HepG2 (cell line): Measurements from ENCODE around the gene C16orf89. TPM values are rescaled to one million over a fixed set of nuclear protein-coding genes. Genes with fewer than 3 reads are reported as not detected.
"Not testable (repeated sequence)": the region's sequence is repeated elsewhere in the genome, so short reads cannot be mapped to it uniquely, and the experiment has no call there.

Source experiments
- ATAC-seq: fragments of 200-7000 bp; cut with Tn5 transposase; 3 replicates; pipeline ENCODE4 v1.9.1; 2020; ENCODE audit warnings: mild to moderate bottlenecking, moderate library complexity
- BruUV-seq: library from RNA; stranded (reverse); fragments of 400-500 nt; replicated peaks from 2 replicates; lab custom pipeline; 2021; lab: Mats Ljungman, UMichigan
- CTCF ChIA-PET: fragments of 300-600 bp; formaldehyde crosslinking; extraction: SDS; loops from one replicate; lab custom pipeline; 2021; ENCODE audit warnings: low total read pairs, inconsistent platforms, low intra/inter-chr PET ratio; lab: Yijun Ruan, JAX
- POLR2A ChIA-PET: fragments of 350-600 bp; sonication (Branson Sonifier 250); formaldehyde crosslinking; loops from one replicate; lab custom pipeline; 2020; ENCODE audit warnings: antibody characterized with exemption, inconsistent platforms; lab: Yijun Ruan, JAX
- DNase-seq: peaks from one replicate; pipeline ENCODE4 v3.0.0-alpha.2; 2015; ENCODE audit warnings: low spot score
- FAIRE-seq: peaks from 3 replicates; lab custom pipeline; 2011; peaks lifted over from hg19 to GRCh38; lab: Jason Lieb, UNC
- H2AFZ ChIP-seq: one replicate; pipeline ENCODE4 v1.6.1; 2011; ENCODE audit warnings: low read length, inconsistent platforms
- H3K27ac ChIP-seq: fragments of 300-600 bp; 3 replicates; pipeline ENCODE4 v1.8.0; 2011; ENCODE audit warnings: mixed run types, mild to moderate bottlenecking, mixed read lengths, low read length, inconsistent platforms; ENCODE audit not compliant: insufficient read depth; ENCODE audit errors: extremely low read length
- H3K27me3 ChIP-seq, 2 experiments: fragments of 200-600 bp in 1 of 2; 2 replicates in 1 of 2; 3 replicates in 1 of 2; pipeline versions ENCODE4 v1.6.0 to v1.8.0; 2011; ENCODE audit warnings: low read length in 2 of 2, mild to moderate bottlenecking in 2 of 2, moderate library complexity in 2 of 2, inconsistent platforms in 1 of 2; ENCODE audit not compliant: insufficient read depth in 2 of 2, control insufficient read depth in 1 of 2
- H3K36me3 ChIP-seq, 2 experiments: fragments of 200-600 bp in 1 of 2; replicated peaks in 1 of 2; 2 replicates in 1 of 2; 3 replicates in 1 of 2; pipeline versions ENCODE4 v1.5.1 to v1.8.0; 2011; ENCODE audit warnings: low read length in 2 of 2, inconsistent platforms in 1 of 2; ENCODE audit not compliant: insufficient read depth in 2 of 2, control insufficient read depth in 1 of 2
- H3K4me1 ChIP-seq: 2 replicates; pipeline ENCODE4 v1.5.1; 2012; ENCODE audit warnings: low read length, inconsistent platforms; ENCODE audit not compliant: insufficient read depth
- H3K4me2 ChIP-seq: 2 replicates; pipeline ENCODE4 v1.6.0; 2011; ENCODE audit warnings: low read depth, low read length, inconsistent platforms
- H3K4me3 ChIP-seq, 3 experiments: fragments of 200-600 bp in 1 of 3; sonication (generic), shearing (Covaris generic) in 1 of 3; replicated peaks in 1 of 3; 2 replicates each; pipeline ENCODE4 v1.5.1; 2011 to 2016; ENCODE audit warnings: low read length in 3 of 3, inconsistent platforms in 2 of 3, low read depth in 2 of 3, mild to moderate bottlenecking in 2 of 3, control low read depth in 1 of 3, mixed read lengths in 1 of 3; ENCODE audit not compliant: insufficient read depth in 1 of 3
- H3K79me2 ChIP-seq: one replicate; pipeline ENCODE4 v1.6.1; 2011; ENCODE audit warnings: low read length, inconsistent platforms; ENCODE audit not compliant: insufficient read depth
- H3K9ac ChIP-seq: 2 replicates; pipeline ENCODE4 v1.6.0; 2011; ENCODE audit warnings: mild to moderate bottlenecking, low read depth, low read length, inconsistent platforms; ENCODE audit not compliant: insufficient read depth
- H3K9me3 ChIP-seq: 2 replicates; pipeline ENCODE4 v1.5.1; 2012; ENCODE audit warnings: mild to moderate bottlenecking, low read length
- H4K20me1 ChIP-seq: 2 replicates; pipeline ENCODE4 v1.6.0; 2011; ENCODE audit warnings: inconsistent platforms, mild to moderate bottlenecking, low read length, moderate library complexity; ENCODE audit not compliant: insufficient read depth
- FOSL2 ChIP-seq: sonication (generic); formaldehyde crosslinking; IDR thresholded peaks from 2 replicates; pipeline ENCODE4 v1.4.0; 2020; ENCODE audit warnings: missing genetic modification reagents
- KDM1A ChIP-seq: IDR thresholded peaks from 2 replicates; pipeline ENCODE4 v1.6.1; 2016; ENCODE audit warnings: missing compliant biosample characterization
- MAFF ChIP-seq: IDR thresholded peaks from 2 replicates; pipeline ENCODE4 v1.6.1; 2011; ENCODE audit warnings: low read depth, low read length, improper control_type of control experiment
- MAFK ChIP-seq, 2 experiments: IDR thresholded peaks in 1 of 2; conservative IDR thresholded peaks in 1 of 2; 2 replicates each; pipeline ENCODE4 v1.6.1; 2011; ENCODE audit warnings: improper control_type of control experiment in 2 of 2, low read length in 2 of 2
- POLR2A ChIP-seq, 2 experiments: IDR thresholded peaks; 2 replicates each; pipeline ENCODE4 v1.6.1; 2011; ENCODE audit warnings: low read depth in 2 of 2, low read length in 2 of 2, mild to moderate bottlenecking in 1 of 2, moderate library complexity in 1 of 2; ENCODE audit not compliant: insufficient read depth in 1 of 2
- ZBTB33 ChIP-seq: sonication (generic); formaldehyde crosslinking; IDR thresholded peaks from 2 replicates; pipeline ENCODE4 v1.4.0; 2020; ENCODE audit warnings: missing genetic modification reagents
- ZNF414 ChIP-seq: sonication (generic); formaldehyde crosslinking; IDR thresholded peaks from 2 replicates; pipeline ENCODE4 v1.5.0; 2020; ENCODE audit warnings: missing genetic modification reagents
- ZNF768 ChIP-seq: sonication (generic); formaldehyde crosslinking; IDR thresholded peaks from 2 replicates; pipeline ENCODE4 v1.4.0; 2020; ENCODE audit warnings: missing genetic modification reagents
- ZNF816 ChIP-seq: sonication (generic); formaldehyde crosslinking; IDR thresholded peaks from 2 replicates; pipeline ENCODE4 v1.8.0; 2022; ENCODE audit warnings: missing genetic modification reagents, mild to moderate bottlenecking, borderline replicate concordance
- WGBS: methylation state at CpG from one replicate; pipeline ENCODE4 v1.1.6; 2017; ENCODE audit warnings: low lambda C conversion rate; 5-methylcytosine and 5-hydroxymethylcytosine counted together
- in situ Hi-C: cut with HindIII; loops from 2 replicates; pipeline ENCODE4 v1.10.0; 2017; ENCODE audit warnings: low pct_unique_long_range_greater_than_20kb; ENCODE audit not compliant: extremely low pct_ligation_motif_present
- intact Hi-C: fragments of 100-400 bp; cut with micrococcal nuclease; formaldehyde crosslinking; loops from one replicate; pipeline ENCODE4 v1.10.0; 2022; ENCODE audit not compliant: unreplicated experiment
- polyA plus RNA-seq, 8 experiments: library from polyadenylated mRNA; depleted of rRNA in 3 of 8; stranded (reverse) in 7 of 8; unstranded in 1 of 8; fragments of >200 nt; fragmentation: Illumina TruSeq in 4 of 8; extraction: Trizol in 4 of 8; gene quantifications; 2 replicates each; pipeline versions ENCODE4 v1.2.1 to v1.2.3, GENCODE V29; 2011 to 2016; ENCODE audit warnings: low read depth in 4 of 8, missing spikeins in 1 of 8, mixed read lengths in 1 of 8; ENCODE audit not compliant: insufficient read depth in 1 of 8
- total RNA-seq, 5 experiments: library from RNA; depleted of rRNA; stranded (reverse); fragments of >200 nt; fragmentation: Illumina TruSeq; extraction: Trizol; gene quantifications; 2 replicates each; pipeline ENCODE4 v1.2.3, GENCODE V29; 2016; ENCODE audit warnings: low read depth in 1 of 5

The C16orf89 gene
- total and polyA plus RNA-seq, 2 of the 13 experiments (the other 11 are each of a cell fraction or from before 2014, with no cell fraction given): 1.9 to 3.4 TPM

GRCh38 chr16:5096437-5097060 lies 30.8 kb upstream of the C16orf89 start:
- H3K9ac ChIP-seq: peak overlapping the region; percentile 85
- POLR2A ChIA-PET: interaction anchor here (1.0 to 2.0 kb wide), 2 partner anchors 138 to 148 kb away, joined by 3 to 21 read pairs; partner anchors contain the start of gene SEC14L5
- intact Hi-C loops: loop anchor here (2.0 to 5.0 kb wide), 2 partner anchors 62 to 139 kb away; partner anchors contain the start of gene SEC14L5
- H3K9me3 ChIP-seq, CTCF ChIA-PET, BruUV-seq, DNase-seq, H3K27me3 ChIP-seq, H4K20me1 ChIP-seq, H3K36me3 ChIP-seq, ATAC-seq, H2AFZ ChIP-seq, FAIRE-seq, in situ Hi-C loops, H3K79me2 ChIP-seq: not testable (repeated sequence)
- peak overlapping the region; percentile 84 for H3K4me2 ChIP-seq
- TF ChIP-seq POLR2A (IDR thresholded peaks at IDR 0.05; ENCODE audit: insufficient read depth in 1 of 2, low read depth in 2 of 2, low read length in 2 of 2) (0 out of 4 replicates have a peak, but pooled peaks of 1 of the 2 experiments have one; percentile 45), ZNF414 (CRISPR knock-in tag) (0 out of 2 replicates have a peak, but pooled peaks have one; percentile 11), KDM1A (CRISPR knock-in tag) (0 out of 2 replicates have a peak, but pooled peaks have one; percentile 34), ZNF816 (CRISPR knock-in tag) (peak; percentile 11; the same call in 1 of the 2 replicates), ZNF768 (peak; percentile 85)
- 15% methylated on average over 7 of the region's 7 CpGs for WGBS
- H3K4me1 ChIP-seq: peaks cover 35% of the 10 kb centered on the region
- peak overlapping the region; percentile 65 for H3K27ac ChIP-seq
- peak overlapping the region; percentile 56 to 82 (median 76) for H3K4me3 ChIP-seq

- H3K27ac ChIP-seq, H3K4me3 ChIP-seq, in situ Hi-C loops, CTCF ChIA-PET, ATAC-seq, H4K20me1 ChIP-seq, H3K79me2 ChIP-seq, H3K36me3 ChIP-seq, H3K9me3 ChIP-seq, H2AFZ ChIP-seq, H3K27me3 ChIP-seq, H3K9ac ChIP-seq, BruUV-seq, DNase-seq, POLR2A ChIA-PET, FAIRE-seq, H3K4me2 ChIP-seq: not testable (repeated sequence)
- 87% methylated on average over 9 of the region's 11 CpGs for WGBS
- intact Hi-C loops: loop anchor here (5.0 kb wide), 1 partner anchor 138 kb away; the partner anchor contains the start of gene SEC14L5
- peak; percentile 76 for TF ChIP-seq FOSL2 (CRISPR knock-in tag)
- 0 out of 4 replicates have a peak, but pooled peaks of 1 of the 2 experiments have one; percentile 15 for TF ChIP-seq MAFK (conservative IDR thresholded peaks at IDR 0.05 in 1 of 2, IDR thresholded peaks at IDR 0.05 in 1 of 2; ENCODE audit: low read length in 2 of 2)
- 0 out of 2 replicates have a peak, but pooled peaks have one; percentile 4 for TF ChIP-seq MAFF
- peak; percentile 92 for TF ChIP-seq ZBTB33 (CRISPR knock-in tag)
- peaks cover 34% of the 10 kb centered on the region for H3K4me1 ChIP-seq
Measured at GRCh38 chr16:5095145-5095830, 29.5 kb upstream of the C16orf89 start.
